Loucy (cell line): ENCODE results near the gene TEKT1.
"Not testable (repeated sequence)": the region's sequence is repeated elsewhere in the genome, so short reads cannot be mapped to it uniquely, and the experiment has no call there.

ENCODE experiments used
- H2AFZ ChIP-seq: fragments of 200-600 bp; sonication (generic); 2 replicates; pipeline ENCODE4 v1.6.0; 2016; ENCODE audit warnings: antibody characterized with exemption, mild to moderate bottlenecking, low read length, moderate library complexity
- H3F3A ChIP-seq: fragments of 200-600 bp; 2 replicates; pipeline ENCODE4 v1.6.0; 2016; ENCODE audit warnings: antibody characterized with exemption, low read depth, mild to moderate bottlenecking
- H3K27me3 ChIP-seq: fragments of 200-600 bp; sonication (generic); 2 replicates; pipeline ENCODE4 v1.6.1; 2014; ENCODE audit warnings: low read length, mild to moderate bottlenecking; ENCODE audit not compliant: insufficient read depth, poor library complexity, severe bottlenecking
- H3K36me3 ChIP-seq: fragments of 200-600 bp; sonication (generic); 2 replicates; pipeline ENCODE4 v1.6.1; 2016; ENCODE audit warnings: low read length; ENCODE audit not compliant: insufficient read depth
- H3K4me1 ChIP-seq: fragments of 200-600 bp; sonication (generic); 2 replicates; pipeline ENCODE4 v1.5.1; 2014; ENCODE audit warnings: low read length, mild to moderate bottlenecking; ENCODE audit not compliant: insufficient read depth, poor library complexity, severe bottlenecking
- H3K4me2 ChIP-seq: fragments of 200-600 bp; sonication (generic); 2 replicates; pipeline ENCODE4 v1.6.0; 2014; ENCODE audit warnings: antibody characterized with exemption, low read length, low read depth, mild to moderate bottlenecking; ENCODE audit not compliant: poor library complexity, severe bottlenecking
- H3K4me3 ChIP-seq: fragments of 200-600 bp; sonication (generic); 2 replicates; pipeline ENCODE4 v1.5.1; 2014; ENCODE audit warnings: low read length, mild to moderate bottlenecking, mixed read lengths; ENCODE audit not compliant: poor library complexity, severe bottlenecking
- H3K79me2 ChIP-seq: fragments of 200-600 bp; sonication (generic); 2 replicates; pipeline ENCODE4 v1.6.1; 2014; ENCODE audit warnings: low read length; ENCODE audit not compliant: insufficient read depth
- H3K9ac ChIP-seq: fragments of 200-600 bp; sonication (generic); 2 replicates; pipeline ENCODE4 v1.6.0; 2014; ENCODE audit warnings: mild to moderate bottlenecking, low read depth, low read length, moderate library complexity; ENCODE audit not compliant: poor library complexity, severe bottlenecking
- H3K9me2 ChIP-seq: fragments of 200-600 bp; sonication (generic); replicated peaks from 2 replicates; pipeline ENCODE4 v1.6.1; 2016; ENCODE audit warnings: low read depth, low read length, mixed read lengths
- H3K9me3 ChIP-seq: fragments of 200-600 bp; sonication (generic); 2 replicates; pipeline ENCODE4 v1.6.1; 2014; ENCODE audit warnings: mild to moderate bottlenecking, antibody characterized with exemption, low read length, low read depth; ENCODE audit not compliant: insufficient read depth
- H4K20me1 ChIP-seq: fragments of 200-600 bp; sonication (generic); 2 replicates; pipeline ENCODE4 v1.6.0; 2014; ENCODE audit warnings: antibody characterized with exemption, low read length, mild to moderate bottlenecking; ENCODE audit not compliant: insufficient read depth, poor library complexity, severe bottlenecking
- CTCF ChIP-seq: fragments of 200-600 bp; sonication (generic); conservative IDR thresholded peaks from 2 replicates; pipeline ENCODE4 v1.5.1; 2014; ENCODE audit warnings: mild to moderate bottlenecking, antibody characterized with exemption, low read length
- EZH2phosphoT487 ChIP-seq: fragments of 200-600 bp; IDR thresholded peaks from 2 replicates; pipeline ENCODE4 v1.6.1; 2018; ENCODE audit warnings: antibody characterized with exemption, mild to moderate bottlenecking, moderate library complexity, borderline replicate concordance

The TEKT1 gene

GRCh38 chr17:6856051-6856450, 24.5 kb upstream of the TEKT1 start:
- Histone ChIP-seq H3K4me1 (no peaks in the 10 kb centered on the region), H3K36me3 (no peaks in the 10 kb centered on the region), H2AFZ (no peak overlapping the region), H3K9me3 (no peaks in the 10 kb centered on the region), H3K9me2 (no peaks in the 10 kb centered on the region), H3K79me2 (no peaks in the 10 kb centered on the region), H3K4me2 (no peak overlapping the region), H3F3A (no peaks in the 10 kb centered on the region), H4K20me1 (no peaks in the 10 kb centered on the region), H3K27me3 (no peaks in the 10 kb centered on the region), H3K9ac (no peak overlapping the region), H3K4me3 (no peak overlapping the region)
- TF ChIP-seq EZH2phosphoT487 (no peak), CTCF (no peak)

GRCh38 chr17:6853764-6854442, 22.4 kb upstream of the TEKT1 start:
- Histone ChIP-seq H3K9me3 (no peaks in the 10 kb centered on the region), H3K9me2 (no peaks in the 10 kb centered on the region), H4K20me1 (no peaks in the 10 kb centered on the region), H3K4me3 (no peak overlapping the region), H2AFZ (no peak overlapping the region), H3K4me2 (no peak overlapping the region), H3K79me2 (no peaks in the 10 kb centered on the region), H3K36me3 (no peaks in the 10 kb centered on the region), H3K4me1 (no peaks in the 10 kb centered on the region), H3K9ac (no peak overlapping the region), H3K27me3 (no peaks in the 10 kb centered on the region), H3F3A (no peaks in the 10 kb centered on the region)
- TF ChIP-seq EZH2phosphoT487 (no peak), CTCF (no peak)

- not testable (repeated sequence) for H3K9ac ChIP-seq, H3F3A ChIP-seq, H3K9me2 ChIP-seq, H3K9me3 ChIP-seq, H4K20me1 ChIP-seq, H3K27me3 ChIP-seq, H3K4me3 ChIP-seq, H3K36me3 ChIP-seq, H3K4me2 ChIP-seq, H3K79me2 ChIP-seq, H2AFZ ChIP-seq
- H3K4me1 ChIP-seq = peaks cover 18% of the 10 kb centered on the region
Observed at GRCh38 chr17:6848545-6849179, 17.1 kb upstream of the TEKT1 start.

- peak overlapping the region; percentile 37 for H3K4me2 ChIP-seq
- H3K4me1 ChIP-seq = peaks cover 22% of the 10 kb centered on the region
- H3K79me2 ChIP-seq, H3K9me2 ChIP-seq, H3K36me3 ChIP-seq, H3K27me3 ChIP-seq, H3K9me3 ChIP-seq, H3F3A ChIP-seq, H4K20me1 ChIP-seq, H3K9ac ChIP-seq: not testable (repeated sequence)
- H2AFZ ChIP-seq = 0 out of 2 replicates have a peak overlapping the region, but pooled peaks have one; percentile 15
- peak overlapping the region; percentile 20 for H3K4me3 ChIP-seq
Observed at GRCh38 chr17:6846138-6846537, 14.6 kb upstream of the TEKT1 start.

GRCh38 chr17:6844406-6844805, 12.9 kb upstream of the TEKT1 start:
- H3K9ac ChIP-seq, H3K27me3 ChIP-seq, H3K4me3 ChIP-seq, H3K9me2 ChIP-seq, H4K20me1 ChIP-seq, H3K9me3 ChIP-seq, H2AFZ ChIP-seq, H3K79me2 ChIP-seq, H3F3A ChIP-seq, H3K36me3 ChIP-seq, H3K4me2 ChIP-seq: not testable (repeated sequence)
- H3K4me1 ChIP-seq = peaks cover 22% of the 10 kb centered on the region
